Measurements from ENCODE around the gene SRPK3. TPM values are rescaled to one million over a fixed set of nuclear protein-coding genes. Genes with fewer than 3 reads are reported as not detected.

Gene SRPK3
- total RNA-seq, 2 experiments from 2014 or later: not detected

DNA sequence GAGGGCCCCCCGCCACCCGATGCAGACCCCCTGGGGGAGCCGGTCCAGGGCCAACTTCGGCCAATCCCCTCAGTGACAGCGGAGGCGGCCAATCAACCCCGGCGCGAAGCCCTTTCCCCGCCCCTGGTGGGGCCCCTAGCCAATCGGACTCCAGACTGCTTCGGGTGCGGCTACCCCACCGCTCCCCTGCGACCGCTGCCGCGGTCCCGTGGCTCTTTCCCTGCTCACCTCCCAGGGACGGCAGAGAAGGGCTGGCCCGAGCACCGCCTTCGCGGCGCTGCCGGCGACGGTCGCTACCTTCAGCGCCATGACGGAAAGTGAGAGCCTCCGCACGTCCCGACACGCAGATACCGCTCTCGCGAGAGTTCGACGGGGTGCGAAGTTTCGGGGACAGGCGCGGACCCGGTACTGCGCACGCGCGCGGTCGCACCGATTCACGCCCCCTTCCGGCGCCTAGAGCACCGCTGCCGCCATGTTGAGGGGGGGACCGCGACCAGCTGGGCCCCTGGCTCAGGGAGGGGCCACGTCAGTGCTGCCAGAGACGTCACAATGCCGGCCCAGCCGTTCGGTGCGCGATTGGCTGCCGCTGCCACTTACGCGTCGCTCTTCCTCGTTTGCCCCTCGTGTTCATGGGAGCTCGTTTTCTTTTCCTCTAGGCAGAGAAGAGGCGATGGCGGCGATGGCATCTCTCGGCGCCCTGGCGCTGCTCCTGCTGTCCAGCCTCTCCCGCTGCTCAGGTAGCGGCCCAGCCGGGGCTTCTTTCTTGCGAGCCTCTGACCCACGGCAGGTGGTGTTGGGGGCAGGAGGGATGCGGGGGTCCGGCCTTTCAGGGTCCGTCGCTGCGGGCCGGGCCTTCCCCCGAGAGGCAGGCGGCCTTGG lies 13.4 kb downstream of the SRPK3 start, which contains the start of the genes IDH3G and SSR4:
TSS of gene IDH3G (minus strand) at position 358 of the 879 bp plus-strand sequence. CDS start at position 309, 49 bp downstream.
TSS of gene SSR4 (plus strand) at position 651 of the 879 bp plus-strand sequence. CDS start at position 671, 20 bp downstream.
- peak; percentile 94 for DNase-seq (ENCODE audit: low spot score)
- Histone ChIP-seq H3K4me2 (ENCODE audit: low read length) (peak within 1 kb of the TSS; percentile 97), H3K9me3 (ENCODE audit: low read length) (no peaks in the 10 kb centered on the region), H3K9me2 (ENCODE audit: insufficient read depth, low read length) (no peaks in the 10 kb centered on the region), H3K79me2 (ENCODE audit: insufficient read depth, low read depth, low read length) (peaks cover 32% of the 10 kb centered on the region), H3K4me3 (ENCODE audit: low read depth, low read length, poor library complexity, severe bottlenecking) (peak within 1 kb of the TSS; percentile 100), H3K27ac (ENCODE audit: low read depth, low read length, poor library complexity, severe bottlenecking) (peak within 1 kb of the TSS; percentile 66), H4K20me1 (ENCODE audit: insufficient read depth, low read length) (no peaks in the 10 kb centered on the region), H3K36me3 (ENCODE audit: insufficient read depth, low read length) (peaks cover 41% of the 10 kb centered on the region), H2AFZ (ENCODE audit: low read length) (peak within 1 kb of the TSS; percentile 75; the same call in 1 of the 2 replicates), H3K4me1 (ENCODE audit: insufficient read depth, low read length, poor library complexity, severe bottlenecking) (peaks cover 14% of the 10 kb centered on the region)
- ChIA-PET CTCF (ENCODE audit: unreplicated experiment) (no interaction called here), POLR2A (interaction anchor here (0.6 to 1.2 kb wide), 5 partner anchors 111 to 301 kb away, joined by 3 to 4 read pairs (median 3); no protein-coding TSS in a partner anchor)
- BruUV-seq (replicated peaks): no TSS peak
- no peak for TF ChIP-seq EZH2phosphoT487 (IDR thresholded peaks at IDR 0.05; ENCODE audit: borderline replicate concordance, low read depth, low read length)
- TF ChIP-seq, protein P1, sequence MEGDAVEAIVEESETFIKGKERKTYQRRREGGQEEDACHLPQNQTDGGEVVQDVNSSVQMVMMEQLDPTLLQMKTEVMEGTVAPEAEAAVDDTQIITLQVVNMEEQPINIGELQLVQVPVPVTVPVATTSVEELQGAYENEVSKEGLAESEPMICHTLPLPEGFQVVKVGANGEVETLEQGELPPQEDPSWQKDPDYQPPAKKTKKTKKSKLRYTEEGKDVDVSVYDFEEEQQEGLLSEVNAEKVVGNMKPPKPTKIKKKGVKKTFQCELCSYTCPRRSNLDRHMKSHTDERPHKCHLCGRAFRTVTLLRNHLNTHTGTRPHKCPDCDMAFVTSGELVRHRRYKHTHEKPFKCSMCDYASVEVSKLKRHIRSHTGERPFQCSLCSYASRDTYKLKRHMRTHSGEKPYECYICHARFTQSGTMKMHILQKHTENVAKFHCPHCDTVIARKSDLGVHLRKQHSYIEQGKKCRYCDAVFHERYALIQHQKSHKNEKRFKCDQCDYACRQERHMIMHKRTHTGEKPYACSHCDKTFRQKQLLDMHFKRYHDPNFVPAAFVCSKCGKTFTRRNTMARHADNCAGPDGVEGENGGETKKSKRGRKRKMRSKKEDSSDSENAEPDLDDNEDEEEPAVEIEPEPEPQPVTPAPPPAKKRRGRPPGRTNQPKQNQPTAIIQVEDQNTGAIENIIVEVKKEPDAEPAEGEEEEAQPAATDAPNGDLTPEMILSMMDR (conservative IDR thresholded peaks at IDR 0.05; ENCODE audit: low read length): no peak
- intact Hi-C loops (cut with micrococcal nuclease; ENCODE audit: unreplicated experiment): loop anchor here (1.0 to 5.0 kb wide), 2 partner anchors 131 to 173 kb away; no protein-coding TSS in a partner anchor

DNA sequence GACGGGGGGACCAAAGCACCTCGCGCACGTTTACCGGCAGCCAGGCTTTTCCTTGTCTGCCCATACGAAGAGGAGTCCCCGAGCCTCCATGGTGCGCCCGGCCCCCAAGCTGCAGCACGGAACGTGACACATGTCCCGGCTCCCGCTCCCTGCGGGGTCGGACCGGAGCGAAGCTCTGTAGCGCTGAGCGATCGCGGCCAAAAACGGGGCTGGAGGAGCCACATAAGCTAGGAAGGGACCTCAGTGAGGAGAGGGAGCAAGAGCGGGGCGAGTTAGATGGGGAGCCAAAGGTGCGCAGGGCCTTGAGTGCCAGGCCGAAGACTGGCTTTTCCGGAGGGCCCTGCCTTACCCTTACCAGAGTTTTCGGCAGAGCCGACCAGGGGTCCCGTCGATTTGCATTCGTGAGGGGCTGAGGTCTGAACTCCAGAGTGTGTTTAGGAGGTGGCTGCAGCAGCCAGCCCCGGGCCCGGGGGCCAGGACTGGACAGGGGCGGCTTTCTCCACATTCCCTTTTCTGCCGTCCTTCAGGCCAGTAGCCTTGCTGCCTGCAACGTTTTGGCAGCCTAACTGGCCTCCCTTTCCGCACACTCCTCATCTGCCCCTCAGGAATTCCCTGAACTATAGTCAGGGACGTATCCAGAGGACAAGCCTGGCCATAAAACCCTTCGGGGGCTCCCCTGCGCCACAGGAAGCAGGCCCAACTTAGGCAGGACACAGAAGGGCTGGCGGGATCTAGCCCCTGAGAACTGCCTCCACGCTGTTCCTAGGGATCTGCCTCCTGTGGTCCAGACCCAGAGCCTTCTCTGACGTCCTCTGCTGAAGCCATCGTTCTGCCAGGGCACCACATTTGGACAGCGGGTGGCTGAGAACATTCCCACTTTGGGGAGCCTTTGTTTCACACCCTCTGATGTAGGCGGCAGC lies 14.3 kb downstream of the SRPK3 start:
- Histone ChIP-seq H3K4me2 (ENCODE audit: low read length) (peak overlapping the region; percentile 90), H3K9me3 (ENCODE audit: low read length) (no peaks in the 10 kb centered on the region), H3K9me2 (ENCODE audit: insufficient read depth, low read length) (no peaks in the 10 kb centered on the region), H4K20me1 (ENCODE audit: insufficient read depth, low read length) (no peaks in the 10 kb centered on the region), H3K4me1 (ENCODE audit: insufficient read depth, low read length, poor library complexity, severe bottlenecking) (peaks cover 14% of the 10 kb centered on the region), H3K36me3 (ENCODE audit: insufficient read depth, low read length) (peaks cover 43% of the 10 kb centered on the region), H3K79me2 (ENCODE audit: insufficient read depth, low read depth, low read length) (peaks cover 32% of the 10 kb centered on the region), H3K4me3 (ENCODE audit: low read depth, low read length, poor library complexity, severe bottlenecking) (peak overlapping the region; percentile 100), H2AFZ (ENCODE audit: low read length) (peak overlapping the region; percentile 39; the same call in 1 of the 2 replicates), H3K27ac (ENCODE audit: low read depth, low read length, poor library complexity, severe bottlenecking) (peak overlapping the region; percentile 59)
- CTCF ChIA-PET (ENCODE audit: unreplicated experiment): no interaction called here
- POLR2A ChIA-PET: interaction anchor here (1.1 to 1.2 kb wide), 2 partner anchors 127 to 130 kb away, joined by 3 to 4 read pairs; no protein-coding TSS in a partner anchor
- peak; percentile 14 for DNase-seq (ENCODE audit: low spot score)
- TF ChIP-seq, protein P1 (conservative IDR thresholded peaks at IDR 0.05; ENCODE audit: low read length): no peak
- no peak for TF ChIP-seq EZH2phosphoT487 (IDR thresholded peaks at IDR 0.05; ENCODE audit: borderline replicate concordance, low read depth, low read length)
- intact Hi-C loops (cut with micrococcal nuclease; ENCODE audit: unreplicated experiment): loop anchor here (1.0 to 5.0 kb wide), 2 partner anchors 130 to 172 kb away; no protein-coding TSS in a partner anchor
- BruUV-seq (replicated peaks): TSS peak; percentile 85
